K562 (cell line): ENCODE results near the gene TRMT112. TPM values are rescaled to one million over a fixed set of nuclear protein-coding genes. Genes with fewer than 3 reads are reported as not detected.

ENCODE experiments used
- CBFA2T2 ChIP-seq: fragments of 450-650 bp; conservative IDR thresholded peaks from 2 replicates; pipeline ENCODE4 v1.6.1; 2017; ENCODE audit warnings: mild to moderate bottlenecking
- CBFB ChIP-seq: sonication (generic); formaldehyde crosslinking; IDR thresholded peaks from 2 replicates; pipeline ENCODE4 v1.4.0; 2020; ENCODE audit warnings: mild to moderate bottlenecking, missing genetic modification reagents
- CHCHD3 ChIP-seq: fragments of 250-450 bp; sonication (Bioruptor Pico); IDR thresholded peaks from 2 replicates; pipeline ENCODE4 v2.1.2; 2022; ENCODE audit warnings: mild to moderate bottlenecking
- DACH1 ChIP-seq: fragments of 450-650 bp; IDR thresholded peaks from 2 replicates; pipeline ENCODE4 v1.6.1; 2018; ENCODE audit not compliant: partially characterized antibody
- GTF2F1 ChIP-seq: IDR thresholded peaks from 2 replicates; pipeline ENCODE4 v1.6.1; 2011; ENCODE audit warnings: low read depth, low read length, improper control_type of control experiment
- HLTF ChIP-seq: fragments of 450-650 bp; IDR thresholded peaks from 2 replicates; pipeline ENCODE4 v1.6.1; 2016
- IRF2 ChIP-seq: sonication (generic); formaldehyde crosslinking; IDR thresholded peaks from 2 replicates; pipeline ENCODE4 v1.8.1; 2022; ENCODE audit warnings: mild to moderate bottlenecking, missing genetic modification reagents
- MCM3 ChIP-seq: fragments of 450-650 bp; IDR thresholded peaks from 2 replicates; pipeline ENCODE4 v1.6.1; 2016
- MECOM ChIP-seq: fragments of 250-450 bp; sonication (Bioruptor Pico); IDR thresholded peaks from 2 replicates; pipeline ENCODE4 v1.8.0; 2022; ENCODE audit warnings: inconsistent platforms
- OTX1 ChIP-seq: fragments of 450-650 bp; formaldehyde crosslinking; IDR thresholded peaks from 2 replicates; pipeline ENCODE4 v1.4.0; 2022; ENCODE audit warnings: mild to moderate bottlenecking
- PHF21A ChIP-seq: fragments of 450-650 bp; IDR thresholded peaks from 2 replicates; pipeline ENCODE4 v1.6.1; 2017; ENCODE audit warnings: low read depth, borderline replicate concordance
- PHF8 ChIP-seq: fragments of 200-600 bp; sonication (generic); IDR thresholded peaks from 2 replicates; pipeline ENCODE4 v1.6.1; 2012; ENCODE audit warnings: mixed run types, mild to moderate bottlenecking, inconsistent platforms, low read length, moderate library complexity, borderline replicate concordance
- POLR2AphosphoS2 ChIP-seq: IDR thresholded peaks from 2 replicates; pipeline ENCODE4 v1.6.1; 2012; ENCODE audit warnings: low read length, improper control_type of control experiment
- POLR3G ChIP-seq: IDR thresholded peaks from 2 replicates; pipeline ENCODE4 v1.6.1; 2011; ENCODE audit not compliant: insufficient read length, insufficient replicate concordance; ENCODE audit errors: extremely low read depth
- RBFOX2 ChIP-seq: fragments of 200-400 bp; formaldehyde crosslinking; IDR thresholded peaks from 2 replicates; pipeline ENCODE4 v1.6.1; 2017; ENCODE audit warnings: low read depth, mild to moderate bottlenecking, low read length, moderate library complexity
- SETDB1 ChIP-seq: IDR thresholded peaks from one replicate; pipeline ENCODE4 v1.6.1; 2012; ENCODE audit warnings: low read length, control low read depth, inconsistent platforms
- SP2 ChIP-seq: IDR thresholded peaks from 2 replicates; pipeline ENCODE4 v1.6.1; 2011; ENCODE audit warnings: mild to moderate bottlenecking, low read depth, low read length, moderate library complexity; ENCODE audit not compliant: poor library complexity, severe bottlenecking; ENCODE audit errors: extremely low read depth
- ZNF165 ChIP-seq: fragments of 250-450 bp; sonication (Bioruptor Pico); IDR thresholded peaks from 2 replicates; pipeline ENCODE4 v1.4.0; 2020; ENCODE audit warnings: borderline replicate concordance
- polyA plus RNA-seq, 8 experiments: library from polyadenylated mRNA; depleted of rRNA in 4 of 8; stranded (reverse) in 5 of 8; unstranded in 3 of 8; fragments of >200 nt; fragmentation: Nextera tagmentation in 2 of 8; fragmentation: Illumina TruSeq in 1 of 8; extraction: Ambion mirVana in 2 of 8; extraction: Trizol in 1 of 8; gene quantifications; 2 replicates each; pipeline versions ENCODE4 v1.2.1 to v1.2.3, GENCODE V29; 2011 to 2014; ENCODE audit warnings: inconsistent platforms in 1 of 8, missing spikeins in 1 of 8
- total RNA-seq, 7 experiments: library from RNA; depleted of rRNA in 6 of 7; stranded (reverse); fragments of >200 nt in 6 of 7; fragmentation: Illumina TruSeq in 2 of 7; extraction: Trizol in 2 of 7; gene quantifications; 2 replicates each; pipeline versions ENCODE4 v1.2.1 to v1.2.3, GENCODE V29; 2011 to 2021; ENCODE audit warnings: low replicate concordance in 1 of 7
- TF ChIP-seq, protein P1 (sequence below): fragments of 150-350 bp; conservative IDR thresholded peaks from 2 replicates; pipeline ENCODE4 v1.6.1; 2014; ENCODE audit warnings: low read length
- TF ChIP-seq, protein P2 (sequence below): fragments of 200-400 bp; formaldehyde crosslinking; IDR thresholded peaks from 2 replicates; pipeline ENCODE4 v1.6.1; 2017; ENCODE audit warnings: mild to moderate bottlenecking, low read depth, low read length, moderate library complexity
- TF ChIP-seq, protein P3 (sequence below), 2 experiments: fragments of 150-350 bp in 1 of 2; IDR thresholded peaks; 2 replicates each; pipeline ENCODE4 v1.6.1; 2012 to 2016; ENCODE audit warnings: low read depth in 2 of 2, low read length in 2 of 2, mild to moderate bottlenecking in 1 of 2, moderate library complexity in 1 of 2

TRMT112 gene
- total and polyA plus RNA-seq, 9 of the 15 experiments (the other 6 are each of a cell fraction or from before 2014, with no cell fraction given) = 162 to 444 (median 300) TPM

DNA sequence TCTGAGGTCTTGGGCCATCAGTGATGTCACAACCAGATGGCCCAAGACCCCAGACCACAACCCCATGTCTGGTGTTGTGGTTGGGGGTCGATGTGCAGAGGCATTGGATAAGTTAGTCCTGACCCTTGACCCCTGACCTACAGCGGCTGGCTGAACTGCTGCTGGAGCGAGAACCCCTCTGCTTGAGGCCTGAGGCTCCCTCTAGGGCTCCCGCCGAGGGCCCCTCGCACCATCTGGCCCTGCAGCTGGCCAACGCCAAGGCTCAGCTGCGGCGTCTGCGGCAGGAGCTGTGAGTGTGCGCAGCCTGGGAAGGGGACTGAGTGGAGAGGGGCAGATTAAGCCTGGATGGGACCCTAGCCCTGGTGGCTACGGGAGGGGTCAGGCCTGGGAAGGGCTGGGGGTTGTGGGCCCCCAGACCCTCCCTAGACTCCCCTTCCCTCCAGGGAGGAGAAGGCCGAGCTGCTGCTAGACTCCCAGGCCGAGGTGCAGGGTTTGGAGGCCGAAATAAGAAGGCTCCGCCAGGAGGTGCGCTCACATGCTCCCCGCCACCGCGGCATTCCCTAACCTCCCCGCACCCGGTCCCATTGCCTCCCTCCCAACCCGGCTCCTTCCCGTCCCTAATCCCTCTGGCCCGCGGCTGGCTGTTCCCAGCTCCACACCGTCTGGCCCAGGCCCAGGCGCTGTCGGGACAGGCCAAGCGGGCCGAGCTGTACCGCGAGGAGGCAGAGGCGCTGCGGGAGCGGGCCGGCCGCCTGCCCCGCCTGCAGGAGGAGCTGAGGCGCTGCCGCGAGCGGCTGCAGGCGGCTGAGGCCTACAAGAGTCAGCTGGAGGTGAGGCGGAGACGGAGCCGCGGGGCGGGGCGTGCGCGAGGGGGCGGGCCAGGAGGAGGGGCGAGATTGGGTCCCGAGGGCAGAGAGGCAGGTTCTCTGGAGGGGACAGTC, 24.8 kb upstream of the TRMT112 start (continued):
- peak; percentile 82; the same call in 1 of the 2 replicates for TF ChIP-seq PHF8
- no peak for TF ChIP-seq ZNF165
- TF ChIP-seq IRF2 (CRISPR knock-in tag) = no peak
- TF ChIP-seq MCM3 = no peak
- TF ChIP-seq MECOM = no peak
- no peak for TF ChIP-seq POLR2AphosphoS2
- TF ChIP-seq CHCHD3 = no peak
- no peak for TF ChIP-seq OTX1 (CRISPR knock-in tag)
- TF ChIP-seq, protein P1, sequence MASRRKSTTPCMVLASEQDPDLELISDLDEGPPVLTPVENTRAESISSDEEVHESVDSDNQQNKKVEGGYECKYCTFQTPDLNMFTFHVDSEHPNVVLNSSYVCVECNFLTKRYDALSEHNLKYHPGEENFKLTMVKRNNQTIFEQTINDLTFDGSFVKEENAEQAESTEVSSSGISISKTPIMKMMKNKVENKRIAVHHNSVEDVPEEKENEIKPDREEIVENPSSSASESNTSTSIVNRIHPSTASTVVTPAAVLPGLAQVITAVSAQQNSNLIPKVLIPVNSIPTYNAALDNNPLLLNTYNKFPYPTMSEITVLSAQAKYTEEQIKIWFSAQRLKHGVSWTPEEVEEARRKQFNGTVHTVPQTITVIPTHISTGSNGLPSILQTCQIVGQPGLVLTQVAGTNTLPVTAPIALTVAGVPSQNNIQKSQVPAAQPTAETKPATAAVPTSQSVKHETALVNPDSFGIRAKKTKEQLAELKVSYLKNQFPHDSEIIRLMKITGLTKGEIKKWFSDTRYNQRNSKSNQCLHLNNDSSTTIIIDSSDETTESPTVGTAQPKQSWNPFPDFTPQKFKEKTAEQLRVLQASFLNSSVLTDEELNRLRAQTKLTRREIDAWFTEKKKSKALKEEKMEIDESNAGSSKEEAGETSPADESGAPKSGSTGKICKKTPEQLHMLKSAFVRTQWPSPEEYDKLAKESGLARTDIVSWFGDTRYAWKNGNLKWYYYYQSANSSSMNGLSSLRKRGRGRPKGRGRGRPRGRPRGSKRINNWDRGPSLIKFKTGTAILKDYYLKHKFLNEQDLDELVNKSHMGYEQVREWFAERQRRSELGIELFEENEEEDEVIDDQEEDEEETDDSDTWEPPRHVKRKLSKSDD = no peak
- peak; percentile 94 for TF ChIP-seq DACH1
- no peak for TF ChIP-seq HLTF
- peak; percentile 32; the same call in 1 of the 2 replicates for TF ChIP-seq CBFA2T2
- no peak for TF ChIP-seq SP2
- TF ChIP-seq PHF21A = peak; percentile 77; the same call in 1 of the 2 replicates
- TF ChIP-seq, protein P2, sequence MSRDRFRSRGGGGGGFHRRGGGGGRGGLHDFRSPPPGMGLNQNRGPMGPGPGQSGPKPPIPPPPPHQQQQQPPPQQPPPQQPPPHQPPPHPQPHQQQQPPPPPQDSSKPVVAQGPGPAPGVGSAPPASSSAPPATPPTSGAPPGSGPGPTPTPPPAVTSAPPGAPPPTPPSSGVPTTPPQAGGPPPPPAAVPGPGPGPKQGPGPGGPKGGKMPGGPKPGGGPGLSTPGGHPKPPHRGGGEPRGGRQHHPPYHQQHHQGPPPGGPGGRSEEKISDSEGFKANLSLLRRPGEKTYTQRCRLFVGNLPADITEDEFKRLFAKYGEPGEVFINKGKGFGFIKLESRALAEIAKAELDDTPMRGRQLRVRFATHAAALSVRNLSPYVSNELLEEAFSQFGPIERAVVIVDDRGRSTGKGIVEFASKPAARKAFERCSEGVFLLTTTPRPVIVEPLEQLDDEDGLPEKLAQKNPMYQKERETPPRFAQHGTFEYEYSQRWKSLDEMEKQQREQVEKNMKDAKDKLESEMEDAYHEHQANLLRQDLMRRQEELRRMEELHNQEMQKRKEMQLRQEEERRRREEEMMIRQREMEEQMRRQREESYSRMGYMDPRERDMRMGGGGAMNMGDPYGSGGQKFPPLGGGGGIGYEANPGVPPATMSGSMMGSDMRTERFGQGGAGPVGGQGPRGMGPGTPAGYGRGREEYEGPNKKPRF = no peak
- no peak for TF ChIP-seq GTF2F1
- TF ChIP-seq RBFOX2 = peak; percentile 84
- TF ChIP-seq SETDB1 = no peak
- no peak for TF ChIP-seq POLR3G
- TF ChIP-seq, protein P3, sequence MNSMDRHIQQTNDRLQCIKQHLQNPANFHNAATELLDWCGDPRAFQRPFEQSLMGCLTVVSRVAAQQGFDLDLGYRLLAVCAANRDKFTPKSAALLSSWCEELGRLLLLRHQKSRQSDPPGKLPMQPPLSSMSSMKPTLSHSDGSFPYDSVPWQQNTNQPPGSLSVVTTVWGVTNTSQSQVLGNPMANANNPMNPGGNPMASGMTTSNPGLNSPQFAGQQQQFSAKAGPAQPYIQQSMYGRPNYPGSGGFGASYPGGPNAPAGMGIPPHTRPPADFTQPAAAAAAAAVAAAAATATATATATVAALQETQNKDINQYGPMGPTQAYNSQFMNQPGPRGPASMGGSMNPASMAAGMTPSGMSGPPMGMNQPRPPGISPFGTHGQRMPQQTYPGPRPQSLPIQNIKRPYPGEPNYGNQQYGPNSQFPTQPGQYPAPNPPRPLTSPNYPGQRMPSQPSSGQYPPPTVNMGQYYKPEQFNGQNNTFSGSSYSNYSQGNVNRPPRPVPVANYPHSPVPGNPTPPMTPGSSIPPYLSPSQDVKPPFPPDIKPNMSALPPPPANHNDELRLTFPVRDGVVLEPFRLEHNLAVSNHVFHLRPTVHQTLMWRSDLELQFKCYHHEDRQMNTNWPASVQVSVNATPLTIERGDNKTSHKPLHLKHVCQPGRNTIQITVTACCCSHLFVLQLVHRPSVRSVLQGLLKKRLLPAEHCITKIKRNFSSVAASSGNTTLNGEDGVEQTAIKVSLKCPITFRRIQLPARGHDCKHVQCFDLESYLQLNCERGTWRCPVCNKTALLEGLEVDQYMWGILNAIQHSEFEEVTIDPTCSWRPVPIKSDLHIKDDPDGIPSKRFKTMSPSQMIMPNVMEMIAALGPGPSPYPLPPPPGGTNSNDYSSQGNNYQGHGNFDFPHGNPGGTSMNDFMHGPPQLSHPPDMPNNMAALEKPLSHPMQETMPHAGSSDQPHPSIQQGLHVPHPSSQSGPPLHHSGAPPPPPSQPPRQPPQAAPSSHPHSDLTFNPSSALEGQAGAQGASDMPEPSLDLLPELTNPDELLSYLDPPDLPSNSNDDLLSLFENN (IDR thresholded peaks at IDR 0.05; ENCODE audit: low read depth in 2 of 2, low read length in 2 of 2) = no peak
- no peak for TF ChIP-seq CBFB
